OCI-LY7 (cell line): ENCODE measurements around the gene PMF1.

Source experiments
- CTCF ChIP-seq: fragments of 200-600 bp; sonication (generic); conservative IDR thresholded peaks from 2 replicates; pipeline ENCODE4 v1.5.1; 2014; ENCODE audit warnings: mild to moderate bottlenecking, antibody characterized with exemption, low read length, moderate library complexity, mixed read lengths
- EZH2phosphoT487 ChIP-seq: fragments of 200-600 bp; sonication (generic); IDR thresholded peaks from 2 replicates; pipeline ENCODE4 v1.6.1; 2018; ENCODE audit warnings: low read depth, borderline replicate concordance, mild to moderate bottlenecking, mixed run types, antibody characterized with exemption, low read length, moderate library complexity, mixed read lengths

GRCh38 chr1:156226782-156227181, 14.0 kb downstream of the PMF1 start:
- TF ChIP-seq CTCF (no peak), EZH2phosphoT487 (no peak)
